Measurements from ENCODE around the gene ZNF385A. TPM values are rescaled to one million over a fixed set of nuclear protein-coding genes. Genes with fewer than 3 reads are reported as not detected.

Gene ZNF385A
- total RNA-seq, 2 experiments from 2014 or later, result 0.38 to 1.2 TPM

DNA sequence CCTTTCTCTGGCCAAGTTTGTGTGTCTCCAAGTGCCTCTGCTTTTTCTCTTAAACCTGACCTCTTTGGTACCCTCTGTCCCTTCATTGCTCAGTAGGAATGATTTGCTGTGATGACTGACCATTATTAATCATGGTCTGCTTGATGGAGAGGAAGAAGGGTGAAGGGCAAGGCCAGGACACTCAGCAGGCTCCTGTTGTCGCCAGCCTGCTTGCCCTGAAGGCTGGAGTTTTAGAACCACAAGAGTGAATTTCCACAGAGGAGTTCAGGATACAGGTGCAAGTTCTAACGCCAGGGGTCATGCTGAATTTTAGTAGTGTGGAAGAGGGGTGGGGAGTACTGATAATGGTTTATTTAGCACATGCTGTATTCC is 37.3 kb upstream of the ZNF385A start:
- Mint-ChIP-seq H3K9me3 (no peaks in the 10 kb centered on the region), H3K36me3 (ENCODE audit: low read depth) (peaks cover 16% of the 10 kb centered on the region), H3K4me1 (peaks cover 34% of the 10 kb centered on the region), H3K4me3 (no peak overlapping the region), H3K27ac (no peak overlapping the region), H3K27me3 (peaks cover 51% of the 10 kb centered on the region)
- ChIA-PET CTCF (interaction anchor here (11.8 kb wide), 1 partner anchor 21 kb away, joined by 282 read pairs; no protein-coding TSS in a partner anchor), POLR2A (interaction anchor here (1.1 to 1.6 kb wide), 2 partner anchors 10 to 77 kb away, joined by 5 to 8 read pairs; no protein-coding TSS in a partner anchor)
- no peak for DNase-seq

DNA sequence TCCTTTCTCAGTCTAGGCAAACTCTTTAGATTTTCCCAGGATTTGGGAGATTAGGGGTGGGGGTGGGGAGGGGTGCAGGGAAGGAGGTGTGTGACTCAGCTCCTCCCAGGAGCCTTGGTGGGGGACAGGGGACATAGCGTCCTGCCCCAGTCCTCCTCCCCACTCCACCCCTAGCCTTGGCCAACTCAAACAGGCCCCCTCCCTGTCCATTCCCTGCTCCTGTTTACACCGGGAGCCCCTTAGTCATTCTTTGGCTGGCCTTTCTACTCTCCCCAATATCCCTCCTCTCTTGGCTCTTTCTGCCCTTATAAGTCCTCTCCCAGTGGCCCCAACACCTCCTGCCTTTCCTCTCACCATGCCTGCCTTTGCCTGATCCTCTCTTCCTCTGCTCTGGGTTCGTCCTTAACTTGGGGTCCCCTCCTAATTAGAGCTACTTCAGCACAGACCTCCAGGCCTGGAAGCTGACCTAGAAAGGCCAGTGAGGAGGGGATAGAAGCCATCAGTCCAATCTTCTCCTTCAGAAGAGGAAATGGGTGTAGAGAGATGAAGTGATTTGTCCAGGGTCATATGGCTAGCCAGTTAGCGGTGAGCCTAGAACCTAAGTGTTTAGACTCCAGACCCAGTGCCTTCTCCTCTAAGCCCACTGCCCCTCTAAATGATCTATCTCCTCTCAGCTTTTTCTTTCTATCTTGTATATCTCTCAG is 36.8 kb upstream of the ZNF385A start:
- ChIA-PET CTCF (interaction anchor here (0.9 to 11.8 kb wide), 2 partner anchors 10 to 20 kb away, joined by 3 to 282 read pairs; no protein-coding TSS in a partner anchor), POLR2A (interaction anchor here (1.1 to 1.9 kb wide), 3 partner anchors 10 to 77 kb away, joined by 5 to 8 read pairs (median 5); no protein-coding TSS in a partner anchor)
- Mint-ChIP-seq H3K4me3 (no peak overlapping the region), H3K36me3 (ENCODE audit: low read depth) (peaks cover 22% of the 10 kb centered on the region), H3K4me1 (peaks cover 40% of the 10 kb centered on the region), H3K27me3 (peaks cover 46% of the 10 kb centered on the region), H3K9me3 (no peaks in the 10 kb centered on the region), H3K27ac (no peak overlapping the region)
- no peak for DNase-seq

DNA sequence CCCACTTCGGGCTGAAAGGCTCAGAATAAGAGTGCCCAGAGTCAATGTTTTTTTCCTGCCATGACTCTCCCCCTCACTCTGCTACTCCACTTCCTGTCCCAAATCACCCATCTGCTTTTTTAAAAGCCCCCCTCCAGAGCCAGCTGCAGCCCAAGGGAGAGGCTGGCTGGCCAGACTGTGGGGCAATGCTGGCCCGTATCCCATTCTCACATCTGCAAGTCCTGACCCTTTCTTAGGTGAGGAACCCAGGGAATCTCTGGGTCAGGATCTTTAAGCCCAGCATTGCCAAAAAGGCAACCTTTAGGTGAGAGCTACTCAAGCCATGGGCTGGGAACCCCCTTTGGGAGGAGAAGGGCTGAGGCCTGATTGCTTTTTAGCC is 36.2 kb upstream of the ZNF385A start:
- Mint-ChIP-seq H3K9me3 (no peaks in the 10 kb centered on the region), H3K27ac (no peak overlapping the region), H3K27me3 (peaks cover 40% of the 10 kb centered on the region), H3K4me3 (peak overlapping the region; percentile 43), H3K4me1 (peaks cover 46% of the 10 kb centered on the region), H3K36me3 (ENCODE audit: low read depth) (peaks cover 24% of the 10 kb centered on the region)
- DNase-seq, result no peak
- POLR2A ChIA-PET, result interaction anchor here (1.1 to 1.9 kb wide), 3 partner anchors 9 to 78 kb away, joined by 5 to 8 read pairs (median 5); no protein-coding TSS in a partner anchor
- CTCF ChIA-PET, result interaction anchor here (0.9 to 11.8 kb wide), 3 partner anchors 10 to 20 kb away, joined by 3 to 282 read pairs (median 3); no protein-coding TSS in a partner anchor

DNA sequence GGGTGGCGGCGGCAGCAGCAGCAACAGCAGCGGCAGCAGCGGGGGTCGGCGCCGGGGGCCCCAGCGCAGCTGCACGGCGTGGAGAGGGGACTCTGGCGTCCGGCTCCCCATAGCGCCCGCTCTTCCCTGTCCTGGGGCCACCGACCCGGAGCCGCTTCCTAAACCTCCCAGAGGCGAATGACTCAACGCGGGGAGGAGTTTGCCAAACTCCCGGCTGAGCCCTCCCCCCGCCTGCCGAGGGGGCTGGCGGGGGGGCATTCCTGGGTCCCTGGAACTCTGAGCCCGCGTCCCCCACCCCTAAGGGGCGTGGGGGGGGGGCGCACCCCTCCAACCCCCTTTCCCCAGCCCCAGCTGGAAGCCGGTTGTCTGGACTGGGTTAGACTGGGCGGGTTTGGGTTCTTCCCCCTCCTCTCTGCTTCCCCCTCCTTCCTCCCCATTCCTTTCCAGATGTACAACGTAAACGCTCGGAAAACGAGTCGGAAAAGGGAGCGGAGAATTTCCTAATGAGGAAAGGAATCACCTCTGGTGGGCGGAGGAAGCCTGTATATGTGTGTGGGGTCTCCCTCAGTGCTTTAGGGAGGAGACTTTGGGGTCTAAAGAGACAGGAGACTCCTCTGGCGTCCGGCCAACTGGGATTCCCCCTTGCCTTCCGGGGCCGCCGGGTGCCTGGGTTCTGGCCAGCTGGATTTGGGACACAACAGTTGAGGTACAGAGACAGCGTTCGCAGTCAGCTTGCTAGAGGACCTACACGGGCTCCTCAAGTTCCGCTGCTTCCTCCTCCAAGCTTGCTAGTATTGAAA is 34.8 kb upstream of the ZNF385A start, which contains the start of gene ITGA5:
TSS of gene ITGA5 (minus strand) at position 179 of the 800 bp plus-strand sequence. CDS start at position 111, 68 bp downstream.
- ChIA-PET POLR2A (interaction anchor here (0.9 to 2.7 kb wide), 6 partner anchors 14 to 139 kb away, joined by 3 to 10 read pairs (median 5); partner anchors contain the start of genes CBX5, HNRNPA1 and NCKAP1L), CTCF (interaction anchor here (1.9 to 11.8 kb wide), 3 partner anchors 10 to 20 kb away, joined by 3 to 282 read pairs (median 12); no protein-coding TSS in a partner anchor)
- H3K27me3 Mint-ChIP-seq, result peaks cover 30% of the 10 kb centered on the region
- peaks cover 28% of the 10 kb centered on the region for H3K36me3 Mint-ChIP-seq (ENCODE audit: low read depth)
- no peaks in the 10 kb centered on the region for H3K9me3 Mint-ChIP-seq
- H3K4me1 Mint-ChIP-seq, result peaks cover 58% of the 10 kb centered on the region
- DNase-seq, result peak; percentile 47
- H3K4me3 Mint-ChIP-seq, result peak within 1 kb of the TSS; percentile 93
- H3K27ac Mint-ChIP-seq, result peak within 1 kb of the TSS; percentile 85

DNA sequence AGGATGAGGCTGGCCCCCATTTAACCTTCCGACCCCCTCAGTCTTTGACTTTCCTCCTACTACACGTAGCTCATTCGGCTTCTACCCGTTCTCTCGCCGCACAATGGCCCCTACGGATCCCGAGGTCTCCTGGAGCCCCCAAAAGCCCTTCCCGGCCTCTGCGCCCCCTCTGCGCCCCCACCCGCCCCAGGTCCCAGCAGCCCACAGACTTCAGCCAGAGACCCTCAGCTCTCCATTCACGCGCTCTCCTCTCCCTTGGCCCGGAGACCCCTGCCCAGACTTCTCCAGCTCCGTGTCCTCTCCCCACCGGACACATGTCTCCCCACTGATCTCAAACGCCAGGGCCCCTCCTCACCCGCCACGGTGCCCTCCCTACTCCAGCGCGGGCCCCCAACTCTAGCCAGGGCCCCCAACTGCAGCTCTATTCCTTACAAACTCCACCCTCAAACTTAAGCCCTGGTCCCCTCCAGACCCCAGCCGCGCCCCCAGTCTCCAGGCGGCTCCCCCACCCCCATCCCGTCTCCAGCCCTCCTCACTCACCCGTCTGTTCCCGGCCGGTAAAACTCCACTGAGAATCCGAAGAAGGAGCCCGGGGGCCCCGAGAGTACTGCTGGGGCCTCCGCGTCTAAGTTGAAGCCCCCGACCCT is 34.0 kb upstream of the ZNF385A start:
- POLR2A ChIA-PET, result interaction anchor here (1.4 to 2.7 kb wide), 6 partner anchors 11 to 138 kb away, joined by 5 to 11 read pairs (median 10); partner anchors contain the start of genes CBX5, HNRNPA1 and NCKAP1L
- peaks cover 35% of the 10 kb centered on the region for H3K36me3 Mint-ChIP-seq (ENCODE audit: low read depth)

DNA sequence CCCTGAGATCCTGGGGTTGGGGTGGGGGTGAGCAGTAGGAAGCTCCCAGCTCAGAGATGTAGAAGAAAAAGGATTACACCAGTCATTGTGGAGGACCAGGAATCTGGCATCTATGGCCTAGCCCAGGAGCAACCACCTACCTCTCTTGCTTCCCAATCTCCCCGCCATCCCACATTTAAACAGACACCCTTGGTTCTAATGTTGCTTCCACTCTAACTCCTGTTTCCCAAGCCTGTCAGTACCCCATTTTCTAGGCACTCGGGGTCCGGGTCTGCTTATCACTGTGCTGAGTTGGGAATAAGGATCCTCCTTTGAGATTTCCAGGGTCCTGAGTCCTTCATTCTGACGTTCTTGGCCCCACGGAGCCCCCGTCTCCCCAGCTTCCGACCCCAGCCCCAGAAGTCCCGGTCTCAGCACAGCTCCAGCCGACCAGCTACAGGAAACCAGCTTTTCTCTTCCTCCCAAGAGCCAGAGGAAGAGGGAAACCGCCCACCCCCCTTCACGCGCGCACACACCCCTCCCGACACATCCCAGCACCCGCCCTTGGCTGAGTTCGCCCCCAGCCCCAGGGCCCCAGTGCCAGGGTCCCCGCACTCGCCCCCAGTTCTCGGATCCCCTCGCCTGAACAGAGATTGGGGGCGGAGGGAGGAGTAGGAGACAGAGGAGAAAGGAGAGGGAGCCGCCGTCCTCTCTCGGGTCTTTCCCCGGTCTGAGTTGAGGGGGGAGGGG is 33.3 kb upstream of the ZNF385A start:
- no peaks in the 10 kb centered on the region for H3K9me3 Mint-ChIP-seq
- CTCF ChIA-PET, result interaction anchor here (0.8 to 11.8 kb wide), 5 partner anchors 11 to 85 kb away, joined by 3 to 282 read pairs (median 10); no protein-coding TSS in a partner anchor
- H3K27me3 Mint-ChIP-seq, result peaks cover 21% of the 10 kb centered on the region
- H3K27ac Mint-ChIP-seq, result peak overlapping the region; percentile 85
- H3K36me3 Mint-ChIP-seq (ENCODE audit: low read depth), result peaks cover 38% of the 10 kb centered on the region
- peaks cover 64% of the 10 kb centered on the region for H3K4me1 Mint-ChIP-seq
- DNase-seq, result no peak
- POLR2A ChIA-PET, result interaction anchor here (0.7 to 2.7 kb wide), 9 partner anchors 12 to 137 kb away, joined by 3 to 11 read pairs (median 10); partner anchors contain the start of genes CBX5, COPZ1, HNRNPA1 and NCKAP1L
- peak overlapping the region; percentile 93 for H3K4me3 Mint-ChIP-seq

More for the DNA sequence above, 34.0 kb upstream of the ZNF385A start:
- H3K4me1 Mint-ChIP-seq, result peaks cover 63% of the 10 kb centered on the region
- H3K4me3 Mint-ChIP-seq, result peak overlapping the region; percentile 93
- peaks cover 27% of the 10 kb centered on the region for H3K27me3 Mint-ChIP-seq
- CTCF ChIA-PET, result interaction anchor here (0.8 to 11.8 kb wide), 6 partner anchors 10 to 84 kb away, joined by 3 to 282 read pairs (median 6); no protein-coding TSS in a partner anchor
- H3K27ac Mint-ChIP-seq, result peak overlapping the region; percentile 85
- DNase-seq, result no peak
- H3K9me3 Mint-ChIP-seq, result no peaks in the 10 kb centered on the region

DNA sequence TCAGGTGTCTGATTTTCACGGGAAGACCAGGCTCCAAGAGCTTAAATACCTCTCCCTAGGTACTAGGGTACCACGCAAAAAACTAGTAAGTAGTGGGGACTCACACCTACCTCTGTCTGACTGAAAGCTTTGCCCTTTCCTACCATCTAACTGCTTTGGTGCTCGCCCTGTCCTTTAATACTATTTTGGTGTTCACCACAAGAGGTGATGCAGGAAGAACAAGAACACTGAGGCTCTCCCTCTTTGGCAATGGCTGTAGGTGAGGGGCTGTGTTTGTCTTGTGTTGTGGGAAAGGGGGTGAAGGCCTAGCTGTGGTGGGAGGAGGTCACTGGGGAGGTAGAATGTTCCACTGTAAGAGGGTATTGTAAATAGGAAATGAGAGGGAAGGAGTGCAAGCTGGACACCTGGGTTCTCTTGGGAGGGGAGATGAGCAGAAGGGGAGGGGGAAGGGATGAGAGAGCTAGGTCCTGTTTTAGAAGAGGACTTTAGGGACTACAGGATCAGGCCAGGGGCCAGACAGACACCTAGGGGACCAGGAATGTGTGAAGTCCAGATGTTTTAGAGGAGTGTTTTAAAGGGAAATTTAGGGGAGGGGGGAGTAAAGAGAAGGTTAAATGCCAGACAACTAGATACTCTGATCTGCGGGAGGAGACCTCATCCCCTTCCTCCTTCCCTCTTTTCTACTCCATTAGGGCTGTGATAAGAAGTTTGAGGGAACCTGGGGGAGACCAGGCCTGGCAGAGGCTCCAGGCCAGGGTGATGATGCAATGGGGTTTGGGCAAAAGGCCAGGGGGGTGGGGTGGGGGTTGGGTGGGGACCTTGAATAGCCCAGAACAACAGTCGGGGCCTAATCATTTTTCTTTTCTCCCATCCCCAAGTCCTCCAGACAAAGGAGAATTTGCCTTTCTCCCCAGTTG is 32.4 kb upstream of the ZNF385A start:
- ChIA-PET CTCF (interaction anchor here (1.4 to 11.8 kb wide), 7 partner anchors 12 to 92 kb away, joined by 3 to 282 read pairs (median 10); partner anchors contain the start of gene COPZ1), POLR2A (interaction anchor here (0.7 to 2.7 kb wide), 13 partner anchors 10 to 136 kb away, joined by 3 to 11 read pairs (median 3); partner anchors contain the start of genes COPZ1, HNRNPA1 and NCKAP1L)
- Mint-ChIP-seq H3K27me3 (peaks cover 12% of the 10 kb centered on the region), H3K9me3 (no peaks in the 10 kb centered on the region), H3K4me1 (peaks cover 71% of the 10 kb centered on the region), H3K4me3 (peak overlapping the region; percentile 93), H3K36me3 (ENCODE audit: low read depth) (peaks cover 41% of the 10 kb centered on the region), H3K27ac (peak overlapping the region; percentile 85)
- no peak for DNase-seq

DNA sequence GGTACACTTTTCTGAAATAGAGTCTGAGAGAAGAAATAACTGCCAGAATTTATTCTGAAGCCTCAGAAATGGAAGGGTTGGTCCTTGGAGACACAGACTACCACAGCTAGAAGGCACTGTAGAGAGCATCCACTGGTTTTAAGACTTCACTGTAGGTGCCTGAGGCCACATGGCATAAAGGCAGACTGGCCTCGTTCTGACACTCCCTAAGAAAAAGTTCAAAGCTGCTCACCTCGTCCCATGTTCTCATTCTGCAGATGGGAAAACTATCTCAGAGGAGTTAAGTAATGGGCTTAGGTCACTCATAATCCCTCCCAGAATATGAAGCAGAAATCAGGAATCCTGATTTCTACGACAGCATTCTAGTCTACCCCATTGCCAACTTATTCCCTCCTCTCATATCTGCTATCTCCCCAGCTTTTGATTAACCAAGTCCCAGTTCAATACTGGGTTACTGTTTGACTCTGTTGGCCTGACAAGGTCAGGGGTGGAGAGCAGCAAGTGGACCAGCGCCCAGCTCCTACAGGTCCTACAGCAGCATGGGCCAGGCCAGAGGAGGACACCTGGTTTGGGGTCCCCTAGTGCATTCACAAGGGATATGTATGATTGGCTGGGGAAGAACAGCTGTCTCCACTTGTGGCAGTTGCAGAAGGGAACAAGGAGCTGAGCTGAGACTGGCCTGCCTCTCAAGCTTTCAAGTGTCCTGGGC is 30.8 kb upstream of the ZNF385A start:
- Mint-ChIP-seq H3K4me1 (peaks cover 74% of the 10 kb centered on the region), H3K36me3 (ENCODE audit: low read depth) (peaks cover 48% of the 10 kb centered on the region), H3K9me3 (no peaks in the 10 kb centered on the region), H3K27me3 (no peaks in the 10 kb centered on the region), H3K27ac (peak overlapping the region; percentile 85), H3K4me3 (peak overlapping the region; percentile 26)
- no peak for DNase-seq
- ChIA-PET POLR2A (interaction anchor here (0.8 to 5.9 kb wide), 6 partner anchors 13 to 135 kb away, joined by 3 to 32 read pairs (median 6); partner anchors contain the start of genes CBX5 and HNRNPA1), CTCF (interaction anchor here (0.9 to 11.8 kb wide), 6 partner anchors 14 to 201 kb away, joined by 3 to 282 read pairs (median 7); partner anchors contain the start of gene COPZ1)

DNA sequence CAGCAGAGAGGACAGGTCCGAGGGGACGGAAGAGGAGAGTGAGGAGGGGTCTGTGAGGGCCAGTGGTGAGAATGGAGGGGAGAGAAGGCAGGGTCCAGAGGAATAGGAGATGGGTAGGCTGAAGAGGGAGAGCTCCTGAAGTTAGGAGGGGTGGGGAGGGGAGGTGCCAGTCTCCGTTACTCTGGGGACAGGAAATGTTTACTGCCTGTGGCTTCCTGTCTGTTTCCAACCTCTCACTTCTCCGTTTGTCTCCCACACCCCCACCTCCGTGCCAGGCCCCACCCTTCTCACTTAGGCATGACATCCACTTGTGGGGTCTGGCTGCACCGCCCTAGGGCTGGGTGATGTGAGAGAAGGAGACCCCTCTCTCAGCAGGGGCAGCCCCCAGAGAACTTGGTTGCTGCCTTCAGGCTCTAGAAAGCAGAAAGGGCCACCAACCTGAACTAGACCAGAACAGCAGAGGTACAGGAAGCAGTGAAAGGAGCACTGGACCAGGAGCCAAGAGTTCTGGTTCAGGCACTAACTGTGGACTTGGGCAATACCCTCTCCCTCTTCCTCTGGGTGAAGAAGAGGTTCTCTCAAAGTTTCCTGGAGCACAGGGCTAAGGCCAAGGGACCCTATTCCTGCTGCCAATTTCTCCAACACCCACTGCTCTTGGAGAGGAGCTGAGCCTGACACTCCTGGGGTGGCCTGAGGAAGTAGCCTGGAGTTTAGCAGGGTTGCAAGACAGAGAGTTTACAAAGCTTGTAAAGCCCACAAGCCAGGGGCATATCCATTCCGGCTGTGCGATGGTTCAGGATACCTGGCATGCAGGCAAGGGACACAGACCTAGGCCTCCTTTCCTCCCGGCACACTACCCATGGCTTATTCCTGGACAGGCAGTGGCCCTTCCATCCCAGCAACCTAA is 29.0 kb upstream of the ZNF385A start:
- ChIA-PET CTCF (interaction anchor here (0.6 to 11.8 kb wide), 8 partner anchors 13 to 1451 kb away, joined by 3 to 282 read pairs (median 6); no protein-coding TSS in a partner anchor), POLR2A (interaction anchor here (0.6 to 5.9 kb wide), 15 partner anchors 9 to 1517 kb away, joined by 3 to 52 read pairs (median 6); partner anchors contain the start of genes CBX5, DGKA, HNRNPA1 and NCKAP1L)
- peak overlapping the region; percentile 72 for H3K4me3 Mint-ChIP-seq
- peak; percentile 82 for DNase-seq
- H3K4me1 Mint-ChIP-seq, result peaks cover 69% of the 10 kb centered on the region
- no peaks in the 10 kb centered on the region for H3K9me3 Mint-ChIP-seq
- no peaks in the 10 kb centered on the region for H3K27me3 Mint-ChIP-seq
- H3K27ac Mint-ChIP-seq, result peak overlapping the region; percentile 91
- H3K36me3 Mint-ChIP-seq (ENCODE audit: low read depth), result peaks cover 61% of the 10 kb centered on the region

All from activated CD4-positive, alpha-beta memory T cell treated with anti-CD3 and anti-CD28 coated beads, Interleukin-2, amount 10 ng/mL, durations not matched to agents 7 days and 5 days (primary cell).